Measurements from ENCODE around the gene WDR86. TPM values are rescaled to one million over a fixed set of nuclear protein-coding genes. Genes with fewer than 3 reads are reported as not detected.

WDR86 gene
- total RNA-seq, 1 experiment from 2014 or later = 0.39 TPM

- no peak overlapping the region for H3K27ac ChIP-seq
These were observed 38.7 kb upstream of the WDR86 start for GRCh38 chr7:151448261-151449252.

DNA sequence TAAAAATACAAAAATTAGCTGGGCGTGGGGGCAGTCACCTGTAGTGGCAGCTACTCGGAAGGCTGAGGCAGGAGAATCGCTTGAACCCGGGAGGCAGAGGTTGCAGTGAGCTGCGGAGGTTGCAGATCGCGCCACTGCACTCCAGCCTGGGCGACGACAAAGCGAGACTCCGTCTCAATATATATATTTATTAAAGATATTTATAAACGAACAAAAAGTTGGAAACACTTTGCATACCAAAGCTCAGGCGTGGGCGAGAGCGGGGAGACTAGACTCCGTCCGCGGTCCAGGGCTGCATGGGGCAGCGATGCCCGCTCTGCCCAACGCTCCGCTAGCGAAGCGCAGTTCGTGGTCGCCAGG, 38.0 kb upstream of the WDR86 start:
- H3K4me1 ChIP-seq (replicated peaks) = peaks cover 8% of the 10 kb centered on the region; the same call in 1 of the 2 replicates
- no peaks in the 10 kb centered on the region for H3K36me3 ChIP-seq
- DNase-seq (ENCODE audit: low read depth in 1 of 2, low spot score in 2 of 2) = no peak
- H3K9me3 ChIP-seq (replicated peaks) = no peaks in the 10 kb centered on the region
- no peaks in the 10 kb centered on the region for H3K27me3 ChIP-seq (replicated peaks)
- no peak overlapping the region for H3K4me3 ChIP-seq
- H3K27ac ChIP-seq = no peak overlapping the region

More at GRCh38 chr7:151448261-151449252, 38.7 kb upstream of the WDR86 start:
- DNase-seq (ENCODE audit: low read depth in 1 of 2, low spot score in 2 of 2) = peak; percentile 56 to 69
- Histone ChIP-seq H3K4me1 (replicated peaks) (peaks cover 8% of the 10 kb centered on the region; the same call in 1 of the 2 replicates), H3K4me3 (peak overlapping the region; percentile 32), H3K36me3 (no peaks in the 10 kb centered on the region), H3K9me3 (replicated peaks) (no peaks in the 10 kb centered on the region), H3K27me3 (replicated peaks) (no peaks in the 10 kb centered on the region)

GRCh38 chr7:151447312-151447711, 37.5 kb upstream of the WDR86 start:
- H3K27me3 ChIP-seq (replicated peaks) = no peaks in the 10 kb centered on the region
- no peaks in the 10 kb centered on the region for H3K9me3 ChIP-seq (replicated peaks)
- no peak overlapping the region for H3K27ac ChIP-seq
- H3K36me3 ChIP-seq = no peaks in the 10 kb centered on the region
- no peak for DNase-seq (ENCODE audit: low read depth in 1 of 2, low spot score in 2 of 2)
- no peak overlapping the region for H3K4me3 ChIP-seq
- peaks cover 8% of the 10 kb centered on the region; the same call in 1 of the 2 replicates for H3K4me1 ChIP-seq (replicated peaks)

DNA sequence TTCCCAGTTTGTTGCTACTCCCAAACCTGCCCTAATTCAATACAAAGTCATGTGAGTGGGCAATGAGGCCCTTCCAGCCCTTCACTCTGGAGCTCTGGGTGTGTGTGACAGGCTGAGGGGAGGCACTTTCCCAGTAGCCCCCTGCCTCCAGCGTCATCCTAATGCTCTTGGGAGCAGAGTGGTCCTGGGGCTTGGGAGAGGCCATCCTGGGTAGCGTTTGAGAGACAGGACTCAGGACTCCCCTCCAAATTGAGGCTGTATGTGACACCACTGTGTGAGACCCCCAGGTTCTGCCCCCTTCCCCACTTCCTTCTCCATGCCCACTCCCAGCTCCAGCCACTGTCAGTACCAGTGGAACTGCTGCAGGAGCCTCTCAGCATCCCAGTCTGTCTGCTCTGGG, 36.6 kb upstream of the WDR86 start:
- peaks cover 8% of the 10 kb centered on the region; the same call in 1 of the 2 replicates for H3K4me1 ChIP-seq (replicated peaks)
- no peaks in the 10 kb centered on the region for H3K9me3 ChIP-seq (replicated peaks)
- no peak overlapping the region for H3K4me3 ChIP-seq
- H3K27me3 ChIP-seq (replicated peaks) = no peaks in the 10 kb centered on the region
- no peak overlapping the region for H3K27ac ChIP-seq
- no peak for DNase-seq (ENCODE audit: low read depth in 1 of 2, low spot score in 2 of 2)
- no peaks in the 10 kb centered on the region for H3K36me3 ChIP-seq

DNA sequence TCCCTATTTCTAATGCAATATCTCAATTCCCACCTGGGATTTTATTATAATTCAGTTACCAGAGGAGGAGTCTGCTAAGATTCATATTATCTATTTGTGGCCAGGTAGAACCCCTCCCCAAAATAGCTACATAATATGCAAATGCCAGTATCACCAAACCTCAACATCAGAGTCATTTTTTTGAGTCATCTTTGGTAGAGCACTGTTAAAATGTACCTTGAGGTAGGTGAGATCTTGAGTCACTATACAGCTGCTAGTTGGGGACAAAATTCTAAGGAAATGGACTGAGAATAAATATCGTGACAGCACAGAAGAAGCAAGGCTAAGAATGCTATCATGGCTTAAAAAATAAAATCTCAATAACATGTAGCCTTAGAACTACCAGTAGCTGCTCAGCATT, 34.8 kb upstream of the WDR86 start:
- Histone ChIP-seq H3K27me3 (replicated peaks) (no peaks in the 10 kb centered on the region), H3K4me1 (replicated peaks) (peaks cover 8% of the 10 kb centered on the region; the same call in 1 of the 2 replicates), H3K9me3 (replicated peaks) (no peaks in the 10 kb centered on the region), H3K4me3 (no peak overlapping the region), H3K36me3 (no peaks in the 10 kb centered on the region), H3K27ac (no peak overlapping the region)
- no peak for DNase-seq (ENCODE audit: low read depth in 1 of 2, low spot score in 2 of 2)

DNA sequence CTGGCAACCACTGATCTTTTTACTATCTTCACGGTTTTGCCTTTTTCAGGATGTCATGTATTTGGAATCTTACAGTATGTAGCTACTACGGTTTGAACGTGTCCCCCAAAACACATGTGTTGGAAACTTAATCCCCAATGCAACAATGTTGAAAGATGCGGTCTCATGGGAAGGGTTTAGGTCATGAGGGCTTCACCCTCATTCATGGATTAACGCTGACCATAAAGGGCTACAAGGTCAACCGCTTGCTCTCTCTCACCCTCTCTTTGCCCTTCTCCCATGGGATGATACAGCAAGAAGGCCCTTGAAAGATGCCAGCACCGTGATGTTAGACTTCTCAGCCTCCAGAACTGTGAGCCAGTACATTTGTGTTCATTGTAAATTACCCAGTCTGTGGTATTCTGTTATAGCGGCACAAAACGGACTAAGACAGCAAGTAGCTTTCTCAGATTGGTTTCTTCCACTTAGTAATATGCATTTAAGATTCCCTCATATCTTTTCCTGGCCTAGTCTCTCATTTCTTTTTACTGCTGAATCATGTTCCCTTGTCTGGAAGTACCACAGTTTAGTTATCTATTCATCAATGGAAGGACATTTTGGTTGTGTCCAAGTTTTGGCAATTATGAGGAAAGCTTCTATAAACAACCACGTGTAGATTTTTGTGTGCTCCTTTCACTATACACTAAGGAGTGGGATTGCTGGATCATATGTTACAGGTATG, 33.1 kb upstream of the WDR86 start:
- Histone ChIP-seq H3K9me3 (replicated peaks) (no peaks in the 10 kb centered on the region), H3K4me1 (replicated peaks) (no peaks in the 10 kb centered on the region), H3K27me3 (replicated peaks) (no peaks in the 10 kb centered on the region), H3K36me3 (no peaks in the 10 kb centered on the region), H3K4me3 (no peak overlapping the region), H3K27ac (no peak overlapping the region)
- no peak for DNase-seq (ENCODE audit: low read depth in 1 of 2, low spot score in 2 of 2)

GRCh38 chr7:151440799-151441445, 31.1 kb upstream of the WDR86 start:
- H3K27ac ChIP-seq = no peak overlapping the region
- H3K4me1 ChIP-seq (replicated peaks) = no peaks in the 10 kb centered on the region
- H3K4me3 ChIP-seq = no peak overlapping the region
- H3K36me3 ChIP-seq = no peaks in the 10 kb centered on the region
- H3K27me3 ChIP-seq (replicated peaks) = no peaks in the 10 kb centered on the region
- DNase-seq (ENCODE audit: low read depth in 1 of 2, low spot score in 2 of 2) = no peak
- no peaks in the 10 kb centered on the region for H3K9me3 ChIP-seq (replicated peaks)

GRCh38 chr7:151439855-151440798, 30.3 kb upstream of the WDR86 start, which contains the start of gene CRYGN:
CRYGN (minus strand) TSS chr7:151440141; CDS start chr7:151439917, 224 bp downstream.
- H3K36me3 ChIP-seq = no peaks in the 10 kb centered on the region
- H3K27ac ChIP-seq = no peak within 1 kb of the TSS
- DNase-seq (ENCODE audit: low read depth in 1 of 2, low spot score in 2 of 2) = no peak
- H3K4me1 ChIP-seq (replicated peaks) = no peaks in the 10 kb centered on the region
- H3K9me3 ChIP-seq (replicated peaks) = no peaks in the 10 kb centered on the region
- no peaks in the 10 kb centered on the region for H3K27me3 ChIP-seq (replicated peaks)
- H3K4me3 ChIP-seq = no peak within 1 kb of the TSS

DNA sequence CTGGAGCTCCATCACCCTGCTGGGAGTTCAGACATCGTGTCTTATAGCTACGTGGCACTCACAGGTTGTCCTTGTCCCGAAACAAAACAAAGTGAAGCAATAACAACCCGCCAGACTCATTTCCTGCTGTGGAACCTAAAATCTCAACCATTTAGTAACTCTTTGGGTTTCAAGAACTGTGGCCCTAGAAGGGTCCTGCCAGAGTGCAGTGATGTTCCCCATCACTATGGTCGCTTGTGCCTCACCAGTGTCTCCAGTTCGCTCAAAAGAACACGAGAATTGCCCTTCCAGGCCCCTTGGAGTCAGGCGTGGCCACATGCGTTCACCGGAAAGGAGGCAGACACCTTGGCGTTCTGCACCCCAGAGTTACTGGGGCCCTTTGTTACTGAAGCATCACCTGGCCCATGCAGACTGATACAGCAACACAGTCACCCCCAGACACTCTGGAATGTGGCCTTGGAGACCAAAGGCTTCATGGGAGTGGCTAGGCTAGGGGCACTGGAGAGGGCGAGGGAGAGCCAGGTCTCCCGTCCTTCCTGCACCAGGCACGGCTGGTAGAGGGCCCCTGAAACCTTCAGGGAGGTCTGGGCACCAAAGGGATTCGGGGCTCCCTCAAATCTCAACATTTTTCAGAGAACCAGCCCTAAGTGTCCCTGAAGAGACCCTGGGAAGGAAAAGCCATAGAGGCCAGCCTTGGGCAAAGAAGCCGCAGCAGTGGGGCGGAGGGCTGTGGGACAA, 29.2 kb upstream of the WDR86 start:
- Histone ChIP-seq H3K9me3 (replicated peaks) (no peaks in the 10 kb centered on the region), H3K27ac (no peak overlapping the region), H3K36me3 (no peaks in the 10 kb centered on the region), H3K27me3 (replicated peaks) (no peaks in the 10 kb centered on the region), H3K4me3 (no peak overlapping the region), H3K4me1 (replicated peaks) (no peaks in the 10 kb centered on the region)
- DNase-seq (ENCODE audit: low read depth in 1 of 2, low spot score in 2 of 2) = no peak

DNA sequence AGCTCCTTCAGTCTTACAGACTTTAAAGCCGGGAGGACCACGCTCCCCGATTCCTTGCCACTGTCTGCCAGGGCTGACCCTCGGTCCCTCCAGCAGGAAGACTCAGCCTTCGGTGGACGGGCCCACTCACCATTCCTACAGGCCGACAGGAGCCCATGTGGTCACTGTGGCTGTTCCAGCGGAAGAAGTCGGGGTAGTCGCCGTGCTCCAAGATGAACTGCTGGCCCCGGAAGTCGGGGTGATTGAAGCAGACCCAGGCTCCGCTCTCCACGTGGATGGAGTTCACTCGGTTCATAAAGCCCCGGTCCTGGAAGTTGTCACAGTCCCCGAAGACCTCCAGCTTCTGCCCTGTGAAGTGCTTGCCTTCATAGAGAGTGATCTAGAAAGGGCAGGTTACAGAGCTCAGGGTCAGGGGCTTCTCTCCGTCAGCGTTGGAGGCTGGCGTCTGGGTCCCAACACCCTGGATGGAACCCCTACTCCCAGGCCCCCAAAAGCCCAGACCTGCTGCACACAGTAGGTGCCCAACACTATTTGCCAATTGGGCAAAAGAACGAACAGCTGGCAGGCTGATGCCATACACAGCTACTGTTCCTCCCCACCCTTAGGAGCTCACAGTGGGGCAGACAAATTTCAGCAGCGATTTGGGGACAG, 28.2 kb upstream of the WDR86 start:
- Histone ChIP-seq H3K36me3 (no peaks in the 10 kb centered on the region), H3K4me1 (replicated peaks) (no peaks in the 10 kb centered on the region), H3K27ac (no peak overlapping the region), H3K27me3 (replicated peaks) (no peaks in the 10 kb centered on the region), H3K9me3 (replicated peaks) (no peaks in the 10 kb centered on the region), H3K4me3 (no peak overlapping the region)
- no peak for DNase-seq (ENCODE audit: low read depth in 1 of 2, low spot score in 2 of 2)

GRCh38 chr7:151437159-151437553, 27.3 kb upstream of the WDR86 start:
- DNase-seq (ENCODE audit: low read depth in 1 of 2, low spot score in 2 of 2) = no peak
- no peaks in the 10 kb centered on the region for H3K4me1 ChIP-seq (replicated peaks)
- no peak overlapping the region for H3K4me3 ChIP-seq
- no peaks in the 10 kb centered on the region for H3K27me3 ChIP-seq (replicated peaks)
- H3K9me3 ChIP-seq (replicated peaks) = no peaks in the 10 kb centered on the region
- H3K36me3 ChIP-seq = no peaks in the 10 kb centered on the region
- H3K27ac ChIP-seq = no peak overlapping the region
